LNCaP clone FGC (cell line): ENCODE data around the gene SOCS6.

Experiments used
- DNase-seq: peaks from one replicate; pipeline ENCODE4 v3.0.0-alpha.2; 2011; ENCODE audit warnings: low read depth
- H3K4me3 ChIP-seq: 2 replicates; pipeline ENCODE4 v1.5.1; 2011; ENCODE audit warnings: mild to moderate bottlenecking, low read depth, low read length, control low read depth
- TF ChIP-seq, protein P1 (sequence below): IDR thresholded peaks from 2 replicates; pipeline ENCODE4 v1.5.1; 2012; ENCODE audit warnings: mild to moderate bottlenecking; ENCODE audit not compliant: control insufficient read depth, insufficient read depth; ENCODE audit errors: extremely low read depth

The SOCS6 gene

DNA sequence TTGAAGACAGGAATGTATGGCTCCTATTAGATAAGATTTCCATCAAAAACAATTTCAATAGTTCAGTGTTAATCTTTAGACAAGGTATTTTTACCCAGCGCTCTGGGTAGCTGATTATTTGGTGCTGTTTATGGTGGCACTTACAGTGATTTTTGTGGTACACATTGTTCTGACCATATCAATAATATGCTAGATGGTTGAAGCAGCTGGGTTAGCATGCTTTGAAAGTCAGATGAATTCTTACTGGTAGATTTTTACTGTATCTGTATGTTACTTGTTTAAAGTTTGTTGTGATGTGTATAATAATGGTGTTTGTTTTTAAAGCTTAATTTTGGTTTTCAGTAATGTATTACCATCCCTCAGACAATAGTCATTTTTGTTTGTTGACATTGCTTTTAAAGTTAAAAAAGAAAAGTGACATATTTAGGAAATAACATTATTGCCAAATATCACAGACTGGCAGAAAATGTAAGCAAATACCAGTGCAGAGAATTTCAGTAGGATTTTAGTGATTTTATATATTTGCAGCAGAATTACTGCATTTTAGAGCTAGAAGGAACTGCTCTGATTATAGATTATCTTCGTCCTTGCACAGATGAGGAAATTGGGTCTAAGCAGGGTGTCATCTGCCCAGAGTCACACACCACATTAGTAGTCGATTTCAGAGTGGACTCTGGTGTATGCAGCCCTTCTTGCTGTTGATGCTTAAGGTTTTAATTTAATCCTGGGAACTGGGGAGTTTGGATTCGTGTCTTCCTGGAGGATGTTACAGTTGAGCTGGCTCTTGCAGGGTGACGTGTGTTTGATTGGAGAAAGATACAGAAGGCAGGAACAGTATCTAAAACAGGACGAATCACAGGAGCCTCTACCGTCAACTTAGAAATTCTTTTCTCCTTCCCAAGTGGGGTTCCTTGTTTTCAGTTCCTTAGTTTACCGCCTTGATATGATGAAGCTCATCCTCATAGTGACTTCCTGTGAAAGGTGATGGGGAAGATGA is 6.6 kb downstream of the SOCS6 start:
- no peak for DNase-seq
- H3K4me3 ChIP-seq: no peak overlapping the region
- TF ChIP-seq, protein P1, sequence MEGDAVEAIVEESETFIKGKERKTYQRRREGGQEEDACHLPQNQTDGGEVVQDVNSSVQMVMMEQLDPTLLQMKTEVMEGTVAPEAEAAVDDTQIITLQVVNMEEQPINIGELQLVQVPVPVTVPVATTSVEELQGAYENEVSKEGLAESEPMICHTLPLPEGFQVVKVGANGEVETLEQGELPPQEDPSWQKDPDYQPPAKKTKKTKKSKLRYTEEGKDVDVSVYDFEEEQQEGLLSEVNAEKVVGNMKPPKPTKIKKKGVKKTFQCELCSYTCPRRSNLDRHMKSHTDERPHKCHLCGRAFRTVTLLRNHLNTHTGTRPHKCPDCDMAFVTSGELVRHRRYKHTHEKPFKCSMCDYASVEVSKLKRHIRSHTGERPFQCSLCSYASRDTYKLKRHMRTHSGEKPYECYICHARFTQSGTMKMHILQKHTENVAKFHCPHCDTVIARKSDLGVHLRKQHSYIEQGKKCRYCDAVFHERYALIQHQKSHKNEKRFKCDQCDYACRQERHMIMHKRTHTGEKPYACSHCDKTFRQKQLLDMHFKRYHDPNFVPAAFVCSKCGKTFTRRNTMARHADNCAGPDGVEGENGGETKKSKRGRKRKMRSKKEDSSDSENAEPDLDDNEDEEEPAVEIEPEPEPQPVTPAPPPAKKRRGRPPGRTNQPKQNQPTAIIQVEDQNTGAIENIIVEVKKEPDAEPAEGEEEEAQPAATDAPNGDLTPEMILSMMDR: no peak

DNA sequence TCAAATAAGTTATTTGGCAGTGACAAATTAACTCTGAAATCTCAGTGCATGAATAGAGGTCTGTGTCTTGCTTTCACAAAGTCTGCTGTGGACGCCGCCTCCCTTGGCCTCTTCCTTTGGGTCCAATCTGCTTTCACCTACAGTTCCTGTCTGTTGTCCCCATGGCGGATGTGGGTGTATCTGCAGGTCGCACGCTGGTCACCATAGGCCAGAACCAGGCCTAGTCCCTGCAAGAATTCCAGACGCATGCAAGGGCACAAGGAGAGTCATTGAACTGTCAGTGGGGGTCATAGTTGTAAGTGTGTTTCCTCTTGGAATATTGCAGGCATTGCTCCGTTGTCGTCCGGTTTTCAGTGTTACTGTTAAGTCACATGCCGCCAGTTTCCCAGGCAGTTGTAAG is 7.4 kb downstream of the SOCS6 start:
- TF ChIP-seq, protein P1: no peak
- H3K4me3 ChIP-seq: no peak overlapping the region
- DNase-seq: no peak

DNA sequence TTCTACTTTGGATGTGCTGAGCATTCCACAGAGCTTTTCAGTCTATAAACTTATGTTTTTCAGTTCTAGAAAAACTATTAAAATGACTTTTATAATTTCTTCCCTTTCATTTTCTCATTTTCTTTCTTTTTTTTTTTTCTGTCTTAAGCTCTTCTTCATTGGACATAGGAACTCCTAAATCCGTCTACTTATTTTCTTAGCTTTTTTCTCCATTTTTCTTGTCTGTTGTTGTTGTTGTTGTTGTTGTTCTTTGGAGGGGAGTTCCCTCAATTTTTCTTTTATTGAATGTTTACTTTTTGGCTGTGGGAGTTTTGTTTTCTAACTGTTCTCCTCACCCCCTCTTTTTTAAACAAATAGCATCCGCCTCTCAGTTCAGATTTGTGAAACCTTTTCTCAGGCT is 7.9 kb downstream of the SOCS6 start:
- no peak for DNase-seq
- TF ChIP-seq, protein P1: no peak
- H3K4me3 ChIP-seq: no peak overlapping the region

DNA sequence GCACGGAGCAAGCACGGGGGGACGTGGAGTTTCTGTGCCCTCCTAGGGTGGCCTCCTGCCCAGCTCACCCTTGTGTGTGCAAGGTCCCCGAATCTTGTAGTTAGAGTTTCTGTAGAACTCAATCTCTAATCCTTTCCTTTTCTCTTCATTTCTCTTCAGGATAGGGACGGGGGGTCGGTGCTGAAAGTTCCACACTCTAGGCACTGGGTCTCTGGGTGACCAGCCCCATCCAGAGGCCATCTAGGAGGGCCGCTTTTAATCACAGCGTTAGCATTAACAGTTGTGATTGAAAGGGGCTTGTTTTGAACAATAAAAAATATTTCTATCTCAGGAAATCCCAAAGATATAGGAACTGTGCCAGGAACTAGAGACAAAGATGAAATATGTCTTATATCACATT is 10.5 kb downstream of the SOCS6 start:
- TF ChIP-seq, protein P1: no peak
- DNase-seq: no peak
- H3K4me3 ChIP-seq: no peak overlapping the region

DNA sequence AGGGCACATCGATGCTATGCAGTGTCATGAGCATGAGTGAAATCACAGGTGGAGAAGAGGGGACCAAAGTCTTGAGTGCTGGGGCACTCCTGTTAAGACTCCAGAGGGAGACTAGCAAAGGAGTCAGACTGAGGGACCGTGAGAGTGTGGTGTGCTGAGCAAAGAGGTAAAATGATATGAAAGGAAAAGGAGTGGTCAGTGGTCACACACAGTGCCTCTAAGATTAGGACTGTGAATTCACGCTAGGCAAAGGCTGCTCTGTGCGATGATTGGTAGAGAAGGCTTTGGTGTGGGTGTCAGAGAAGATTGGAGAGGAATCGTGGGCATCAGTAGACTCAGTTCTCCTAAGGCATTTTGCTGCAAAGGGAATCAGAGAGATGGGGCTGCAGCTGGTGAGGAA is 12.8 kb downstream of the SOCS6 start:
- no peak overlapping the region for H3K4me3 ChIP-seq
- TF ChIP-seq, protein P1: no peak

DNA sequence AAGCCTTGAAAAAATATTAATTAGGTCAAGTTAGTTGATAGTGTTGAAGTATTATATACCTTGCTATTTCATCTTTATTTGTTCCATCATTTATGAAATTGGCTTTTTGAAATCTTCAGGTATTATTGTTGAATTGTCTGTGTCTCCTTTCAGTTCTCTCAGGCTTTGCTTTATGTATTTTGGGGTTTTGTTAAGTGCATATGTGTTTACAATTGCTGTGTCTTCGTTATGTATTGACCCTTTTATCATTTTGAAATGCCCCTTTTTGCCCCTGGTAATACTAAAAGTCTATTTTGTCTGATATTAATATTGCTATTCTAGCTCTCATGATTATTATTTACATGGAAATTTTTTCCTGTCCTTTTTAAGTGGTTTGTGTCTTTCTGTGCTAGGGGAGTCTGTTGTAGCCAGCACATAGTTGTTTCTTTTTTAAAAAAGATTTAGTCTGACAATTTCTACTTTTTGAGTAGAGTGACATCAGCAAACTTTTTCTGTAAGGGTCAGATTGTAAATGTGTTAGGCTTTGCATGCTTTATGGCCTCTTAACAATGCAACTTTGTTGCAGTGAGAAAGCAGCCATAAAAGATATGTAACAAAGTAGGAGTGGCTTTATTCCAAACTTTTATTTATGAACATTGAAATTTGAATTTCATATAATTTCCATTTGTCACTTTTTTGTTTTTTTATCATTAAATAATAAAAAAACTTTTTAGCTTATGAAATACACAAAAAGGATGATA is 19.9 kb downstream of the SOCS6 start:
- TF ChIP-seq, protein P1: no peak
- no peak overlapping the region for H3K4me3 ChIP-seq
- DNase-seq: no peak

More for the DNA sequence above, 12.8 kb downstream of the SOCS6 start:
- DNase-seq: no peak
